Kidney (tissue), 14 donors: ENCODE results near the gene TXNDC8. TPM values are rescaled to one million over a fixed set of nuclear protein-coding genes. Genes with fewer than 3 reads are reported as not detected.

ENCODE experiments used
- DNase-seq, 5 donors: peaks; one replicate each; pipeline ENCODE4 v3.0.0-alpha.2; 2013 to 2020
- FAIRE-seq: peaks from 2 replicates; lab custom pipeline; 2012; peaks lifted over from hg19 to GRCh38; lab: Jason Lieb, UNC
- H3K27ac ChIP-seq, 2 donors: one replicate each; pipeline ENCODE4 v1.7.0; 2013; ENCODE audit warnings: low read depth in 2 of 2, low read length in 2 of 2, inconsistent platforms in 1 of 2
- H3K27me3 ChIP-seq: one replicate; pipeline ENCODE4 v1.7.1; 2013; ENCODE audit warnings: low read length, inconsistent platforms; ENCODE audit not compliant: control insufficient read depth, insufficient read depth
- H3K36me3 ChIP-seq, 3 donors: one replicate each; pipeline versions ENCODE4 v1.7.0 to v1.7.1; 2013; ENCODE audit warnings: low read length in 3 of 3, control low read depth in 1 of 3, inconsistent platforms in 1 of 3; ENCODE audit not compliant: insufficient read depth in 3 of 3, control insufficient read depth in 2 of 3
- H3K4me1 ChIP-seq, 3 donors: one replicate each; pipeline versions ENCODE4 v1.7.0 to v1.7.1; 2013; ENCODE audit warnings: low read length in 3 of 3, inconsistent platforms in 1 of 3, low read depth in 1 of 3; ENCODE audit not compliant: control insufficient read depth in 2 of 3, insufficient read depth in 2 of 3
- H3K4me3 ChIP-seq, 3 donors: one replicate each; pipeline versions ENCODE4 v1.7.0 to v1.8.1; 2013; ENCODE audit warnings: low read length in 3 of 3, control low read depth in 1 of 3, inconsistent platforms in 1 of 3
- H3K9ac ChIP-seq, 3 donors: one replicate each; pipeline versions ENCODE4 v1.7.0 to v1.7.1; 2013; ENCODE audit warnings: low read length in 3 of 3, control low read depth in 1 of 3, inconsistent platforms in 1 of 3
- H3K9me3 ChIP-seq, 3 donors: one replicate each; pipeline versions ENCODE4 v1.7.0 to v1.7.1; 2013; ENCODE audit warnings: low read length in 3 of 3, control low read depth in 1 of 3, inconsistent platforms in 1 of 3; ENCODE audit not compliant: control insufficient read depth in 2 of 3, insufficient read depth in 1 of 3
- intact Hi-C: fragments of 100-400 bp; cut with DNase I; formaldehyde crosslinking; loops from one replicate; pipeline ENCODE4 v1.11.1; 2022
- polyA plus RNA-seq: library from polyadenylated mRNA; stranded (reverse); fragments of 350-450 nt; fragmentation: Illumina TruSeq; extraction: RNeasy Lipid Tissue Mini Kit (QIAGEN cat#74804); gene quantifications from one replicate; pipeline ENCODE4 v1.2.3, GENCODE V29; 2014; ENCODE audit warnings: low read depth, low replicate concordance; ENCODE audit not compliant: insufficient read depth
- total RNA-seq: library from RNA; stranded (reverse); fragmentation: NEBNext Ultra II Directional; extraction: Animal tissue kit (Norgen Biotek cat#: 25700); gene quantifications from one replicate; pipeline ENCODE4 v1.2.1, GENCODE V29; 2021
- TF ChIP-seq, protein P1 (sequence below): IDR thresholded peaks from 3 replicates; pipeline ENCODE4 v1.5.1; 2012; ENCODE audit warnings: mild to moderate bottlenecking, moderate library complexity, borderline replicate concordance; ENCODE audit not compliant: insufficient read depth; ENCODE audit errors: extremely low read depth
- donor health status: control.
- donor health status: control.
- donor health status: control.
- donor health status: control.
- donor health status: control.
- donor health status: DM: yes; HTN: yes; CAD: no.
- donor health status: Normal renal cell carcinoma (clear cell type).

Gene TXNDC8
- total and polyA plus RNA-seq, 2 donors from 2014 or later: not detected

DNA sequence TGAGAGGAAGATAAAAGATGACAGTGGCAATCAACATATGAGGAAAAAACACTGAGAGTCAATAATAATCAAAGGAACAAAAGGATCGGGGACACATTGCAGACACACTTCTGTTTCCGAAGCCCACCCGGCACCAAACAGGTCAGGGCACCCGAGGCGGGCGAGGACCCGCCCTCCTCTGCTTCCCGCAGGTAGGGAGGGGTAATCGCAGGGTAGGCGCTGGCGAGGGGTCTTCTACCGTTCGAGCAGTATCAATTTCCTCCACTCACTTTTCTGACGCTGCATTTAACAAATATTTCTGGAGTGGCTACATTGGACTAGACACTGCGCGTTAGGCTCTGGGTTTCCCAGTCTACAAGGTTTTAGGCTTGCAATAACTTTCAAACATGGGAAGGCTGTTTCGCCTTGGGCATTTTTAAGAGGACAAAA, 82.6 kb downstream of the TXNDC8 start:
- TF ChIP-seq, protein P1, sequence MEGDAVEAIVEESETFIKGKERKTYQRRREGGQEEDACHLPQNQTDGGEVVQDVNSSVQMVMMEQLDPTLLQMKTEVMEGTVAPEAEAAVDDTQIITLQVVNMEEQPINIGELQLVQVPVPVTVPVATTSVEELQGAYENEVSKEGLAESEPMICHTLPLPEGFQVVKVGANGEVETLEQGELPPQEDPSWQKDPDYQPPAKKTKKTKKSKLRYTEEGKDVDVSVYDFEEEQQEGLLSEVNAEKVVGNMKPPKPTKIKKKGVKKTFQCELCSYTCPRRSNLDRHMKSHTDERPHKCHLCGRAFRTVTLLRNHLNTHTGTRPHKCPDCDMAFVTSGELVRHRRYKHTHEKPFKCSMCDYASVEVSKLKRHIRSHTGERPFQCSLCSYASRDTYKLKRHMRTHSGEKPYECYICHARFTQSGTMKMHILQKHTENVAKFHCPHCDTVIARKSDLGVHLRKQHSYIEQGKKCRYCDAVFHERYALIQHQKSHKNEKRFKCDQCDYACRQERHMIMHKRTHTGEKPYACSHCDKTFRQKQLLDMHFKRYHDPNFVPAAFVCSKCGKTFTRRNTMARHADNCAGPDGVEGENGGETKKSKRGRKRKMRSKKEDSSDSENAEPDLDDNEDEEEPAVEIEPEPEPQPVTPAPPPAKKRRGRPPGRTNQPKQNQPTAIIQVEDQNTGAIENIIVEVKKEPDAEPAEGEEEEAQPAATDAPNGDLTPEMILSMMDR: no peak
- FAIRE-seq (no peak), DNase-seq (peak in 2 of 5 donors; percentile 50 to 77)
- peaks cover 0 to 15% (median 7%) of the 10 kb centered on the region in 3 donors for H3K4me1 ChIP-seq
- peak overlapping the region; percentile 74 to 88 (median 85) for H3K9ac ChIP-seq
- no peaks in the 10 kb centered on the region for H3K9me3 ChIP-seq
- peaks cover 0 to 5% (median 0%) of the 10 kb centered on the region in 3 donors for H3K36me3 ChIP-seq
- H3K4me3 ChIP-seq: peak overlapping the region; percentile 87 to 92 (median 89)
- no peaks in the 10 kb centered on the region for H3K27me3 ChIP-seq
- peak overlapping the region; percentile 61 to 93 for H3K27ac ChIP-seq
- intact Hi-C loops: no loop called here

DNA sequence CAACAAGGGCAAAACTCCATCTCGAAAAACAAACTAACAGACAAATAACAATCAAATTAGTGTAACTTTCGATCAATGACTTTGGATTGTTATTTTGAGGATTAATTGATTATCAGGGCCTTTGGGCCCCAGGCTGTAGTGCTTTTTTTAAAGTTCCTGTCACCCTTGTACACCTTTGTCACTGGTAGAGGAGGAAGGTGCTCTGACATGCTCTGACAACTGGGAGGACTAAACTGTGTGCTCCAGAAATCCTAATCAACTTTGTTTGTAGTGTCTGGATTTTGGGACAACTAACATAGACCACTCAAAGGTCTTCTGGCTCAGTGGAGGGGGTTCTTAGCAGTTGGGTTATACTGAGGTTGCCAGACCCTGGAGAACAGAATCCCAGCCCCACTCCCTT, 83.2 kb downstream of the TXNDC8 start:
- peaks cover 0 to 15% (median 7%) of the 10 kb centered on the region in 3 donors for H3K4me1 ChIP-seq
- intact Hi-C loops: no loop called here
- H3K36me3 ChIP-seq: peaks cover 2 to 5% (median 2%) of the 10 kb centered on the region in 3 donors
- peak overlapping the region; percentile 87 to 92 (median 89) for H3K4me3 ChIP-seq
- no peaks in the 10 kb centered on the region for H3K27me3 ChIP-seq
- no peak for FAIRE-seq
- peak overlapping the region in 1 of 2 donors; percentile 93 for H3K27ac ChIP-seq
- DNase-seq: no peak
- H3K9me3 ChIP-seq: no peaks in the 10 kb centered on the region
- peak overlapping the region in 2 of 3 donors; percentile 74 to 85 for H3K9ac ChIP-seq
- TF ChIP-seq, protein P1: no peak

Other genes with a start within 250 kb of the TXNDC8 start
- 1.8 TPM for gene C9orf152, start 129.7 kb downstream of the TXNDC8 start, total RNA-seq
- not detected for gene C9orf152, start 129.7 kb downstream of the TXNDC8 start, polyA plus RNA-seq
- 145 TPM for gene TXN, start 81.4 kb downstream of the TXNDC8 start, total RNA-seq
- 541 TPM for gene TXN, start 81.4 kb downstream of the TXNDC8 start, polyA plus RNA-seq
- 19.3 TPM for gene SVEP1, start 241.9 kb upstream of the TXNDC8 start, total RNA-seq
- gene SVEP1, start 241.9 kb upstream of the TXNDC8 start, polyA plus RNA-seq: 1.1 TPM